ENCODE data around the gene RFX8.

The RFX8 gene

GRCh38 chr2:101473911-101474701 is 806 bp downstream of the RFX8 start:
- H3K27me3 ChIP-seq (ENCODE audit: insufficient read depth, low read length, poor library complexity, severe bottlenecking): no peaks in the 10 kb centered on the region
- H3K36me3 ChIP-seq (ENCODE audit: insufficient read depth, low read length): no peaks in the 10 kb centered on the region
- no peaks in the 10 kb centered on the region for H4K20me1 ChIP-seq (ENCODE audit: insufficient read depth, low read length, poor library complexity, severe bottlenecking)
- H3K4me3 ChIP-seq (ENCODE audit: low read length, poor library complexity, severe bottlenecking): peak overlapping the region; percentile 95
- H3K4me1 ChIP-seq (ENCODE audit: insufficient read depth, low read length, poor library complexity, severe bottlenecking): peaks cover 65% of the 10 kb centered on the region
- H3F3A ChIP-seq (ENCODE audit: low read depth): peaks cover 13% of the 10 kb centered on the region
- no peaks in the 10 kb centered on the region for H3K9me3 ChIP-seq (ENCODE audit: insufficient read depth, low read depth, low read length)
- H3K9me2 ChIP-seq (replicated peaks; ENCODE audit: low read depth, low read length): no peaks in the 10 kb centered on the region
- H3K79me2 ChIP-seq (ENCODE audit: insufficient read depth, low read length): peaks cover 57% of the 10 kb centered on the region
- no peak for TF ChIP-seq CTCF (conservative IDR thresholded peaks at IDR 0.05; ENCODE audit: low read length)
- no peak for TF ChIP-seq EZH2phosphoT487 (IDR thresholded peaks at IDR 0.05; ENCODE audit: borderline replicate concordance)
- H3K9ac ChIP-seq (ENCODE audit: low read depth, low read length, poor library complexity, severe bottlenecking): peak overlapping the region; percentile 98
- H3K4me2 ChIP-seq (ENCODE audit: low read depth, low read length, poor library complexity, severe bottlenecking): peak overlapping the region; percentile 97
- H2AFZ ChIP-seq (ENCODE audit: low read length): peak overlapping the region; percentile 91

GRCh38 chr2:101473591-101473910 is 1.4 kb downstream of the RFX8 start:
- peaks cover 59% of the 10 kb centered on the region for H3K79me2 ChIP-seq (ENCODE audit: insufficient read depth, low read length)
- peak overlapping the region; percentile 95 for H3K4me3 ChIP-seq (ENCODE audit: low read length, poor library complexity, severe bottlenecking)
- no peak for TF ChIP-seq CTCF (conservative IDR thresholded peaks at IDR 0.05; ENCODE audit: low read length)
- TF ChIP-seq EZH2phosphoT487 (IDR thresholded peaks at IDR 0.05; ENCODE audit: borderline replicate concordance): no peak
- H3F3A ChIP-seq (ENCODE audit: low read depth): peaks cover 13% of the 10 kb centered on the region
- no peaks in the 10 kb centered on the region for H3K27me3 ChIP-seq (ENCODE audit: insufficient read depth, low read length, poor library complexity, severe bottlenecking)
- no peaks in the 10 kb centered on the region for H3K36me3 ChIP-seq (ENCODE audit: insufficient read depth, low read length)
- peak overlapping the region; percentile 91 for H2AFZ ChIP-seq (ENCODE audit: low read length)
- peak overlapping the region; percentile 97 for H3K4me2 ChIP-seq (ENCODE audit: low read depth, low read length, poor library complexity, severe bottlenecking)
- no peaks in the 10 kb centered on the region for H3K9me3 ChIP-seq (ENCODE audit: insufficient read depth, low read depth, low read length)
- peak overlapping the region; percentile 98 for H3K9ac ChIP-seq (ENCODE audit: low read depth, low read length, poor library complexity, severe bottlenecking)
- no peaks in the 10 kb centered on the region for H3K9me2 ChIP-seq (replicated peaks; ENCODE audit: low read depth, low read length)
- H3K4me1 ChIP-seq (ENCODE audit: insufficient read depth, low read length, poor library complexity, severe bottlenecking): peaks cover 59% of the 10 kb centered on the region
- H4K20me1 ChIP-seq (ENCODE audit: insufficient read depth, low read length, poor library complexity, severe bottlenecking): no peaks in the 10 kb centered on the region

DNA sequence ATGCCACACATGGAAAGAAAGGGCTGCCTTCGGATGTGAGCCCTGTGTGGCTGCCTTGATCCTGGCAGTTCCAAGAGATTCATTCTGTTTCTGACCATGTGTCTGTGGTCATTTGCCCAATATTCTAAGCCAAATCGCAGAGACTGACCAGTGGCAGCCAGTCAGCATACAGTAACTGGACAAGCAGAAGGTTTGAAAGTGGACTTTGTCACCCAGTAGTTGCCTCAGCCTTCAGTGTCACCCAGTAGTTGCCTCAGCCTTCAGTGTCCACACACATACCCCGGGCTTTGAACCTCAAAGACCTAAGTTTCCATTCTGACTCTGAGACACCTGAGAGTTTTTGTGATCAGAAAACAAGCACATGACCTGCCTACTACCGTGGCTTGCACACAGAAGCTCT is 5.0 kb downstream of the RFX8 start:
- Histone ChIP-seq H3K4me1 (ENCODE audit: insufficient read depth, low read length, poor library complexity, severe bottlenecking) (peaks cover 25% of the 10 kb centered on the region), H3K9me3 (ENCODE audit: insufficient read depth, low read depth, low read length) (no peaks in the 10 kb centered on the region)

More for the DNA sequence above, 5.0 kb downstream of the RFX8 start:
- Histone ChIP-seq H3K36me3 (ENCODE audit: insufficient read depth, low read length) (no peaks in the 10 kb centered on the region), H3K4me2 (ENCODE audit: low read depth, low read length, poor library complexity, severe bottlenecking) (peak overlapping the region; percentile 24), H3K27me3 (ENCODE audit: insufficient read depth, low read length, poor library complexity, severe bottlenecking) (no peaks in the 10 kb centered on the region), H3K9ac (ENCODE audit: low read depth, low read length, poor library complexity, severe bottlenecking) (no peak overlapping the region), H2AFZ (ENCODE audit: low read length) (no peak overlapping the region), H3K9me2 (replicated peaks; ENCODE audit: low read depth, low read length) (no peaks in the 10 kb centered on the region), H3F3A (ENCODE audit: low read depth) (0 out of 2 replicates have a peak, but pooled peaks cover 5% of the 10 kb centered on the region), H3K79me2 (ENCODE audit: insufficient read depth, low read length) (peaks cover 58% of the 10 kb centered on the region), H3K4me3 (ENCODE audit: low read length, poor library complexity, severe bottlenecking) (no peak overlapping the region), H4K20me1 (ENCODE audit: insufficient read depth, low read length, poor library complexity, severe bottlenecking) (no peaks in the 10 kb centered on the region)
- no peak for TF ChIP-seq CTCF (conservative IDR thresholded peaks at IDR 0.05; ENCODE audit: low read length)
- no peak for TF ChIP-seq EZH2phosphoT487 (IDR thresholded peaks at IDR 0.05; ENCODE audit: borderline replicate concordance)
